K562 (cell line): ENCODE results near the gene ST3GAL3. TPM values are rescaled to one million over a fixed set of nuclear protein-coding genes. Genes with fewer than 3 reads are reported as not detected.

Source experiments
- ATAC-seq: fragments of 200-7000 bp; cut with Tn5 transposase; 3 replicates; pipeline ENCODE4 v1.9.1; 2020; ENCODE audit warnings: moderate library complexity
- BruUV-seq: library from RNA; stranded (reverse); fragments of 400-500 nt; replicated peaks from 2 replicates; lab custom pipeline; 2021; lab: Mats Ljungman, UMichigan
- CTCF ChIA-PET: fragments of 300-600 bp; formaldehyde crosslinking; extraction: SDS; loops from one replicate; lab custom pipeline; 2021; ENCODE audit warnings: low intra/inter-chr PET ratio; lab: Yijun Ruan, JAX
- POLR2A ChIA-PET: fragments of 300-600, 350-650 bp; sonication (Branson Sonifier 250); formaldehyde crosslinking; extraction: SDS; loops from one replicate; lab custom pipeline; 2021; ENCODE audit warnings: antibody characterized with exemption, inconsistent platforms; lab: Yijun Ruan, JAX
- DNase-seq, 4 experiments: peaks; one replicate each; pipeline versions ENCODE4 v3.0.0 to v3.0.0-alpha.2; 2011 to 2018; ENCODE audit warnings: low spot score in 3 of 4, mixed read lengths in 3 of 4; ENCODE audit errors: extremely low read depth in 1 of 4
- FAIRE-seq: peaks from 2 replicates; lab custom pipeline; 2011; peaks lifted over from hg19 to GRCh38; lab: Jason Lieb, UNC
- H2AFZ ChIP-seq: 2 replicates; pipeline ENCODE4 v1.6.0; 2011; ENCODE audit warnings: low read depth, low read length, control low read depth, inconsistent platforms
- H3K27ac ChIP-seq: fragments of 200-600 bp; 3 replicates; pipeline ENCODE4 v1.8.0; 2011; ENCODE audit warnings: low read depth, mild to moderate bottlenecking, control low read depth, inconsistent platforms, low read length, moderate library complexity, mixed read lengths; ENCODE audit errors: extremely low read depth
- H3K27me3 ChIP-seq, 2 experiments: fragments of 300-600 bp in 1 of 2; 2 replicates in 1 of 2; 3 replicates in 1 of 2; pipeline versions ENCODE4 v1.6.0 to v1.8.0; 2011; ENCODE audit warnings: inconsistent platforms in 2 of 2, low read length in 2 of 2, mild to moderate bottlenecking in 1 of 2, mixed read lengths in 1 of 2, moderate library complexity in 1 of 2; ENCODE audit not compliant: control insufficient read depth in 2 of 2, insufficient read depth in 2 of 2
- H3K36me3 ChIP-seq: fragments of 300-600 bp; 3 replicates; pipeline ENCODE4 v1.8.0; 2011; ENCODE audit warnings: mild to moderate bottlenecking, low read length, inconsistent platforms; ENCODE audit not compliant: control insufficient read depth, insufficient read depth
- H3K4me1 ChIP-seq, 2 experiments: fragments of 200-600 bp in 1 of 2; replicated peaks in 1 of 2; 2 replicates in 1 of 2; 3 replicates in 1 of 2; pipeline versions ENCODE4 v1.5.1 to v1.8.0; 2011; ENCODE audit warnings: inconsistent platforms in 2 of 2, low read length in 2 of 2, mild to moderate bottlenecking in 1 of 2, mixed read lengths in 1 of 2, moderate library complexity in 1 of 2; ENCODE audit not compliant: control insufficient read depth in 2 of 2, insufficient read depth in 2 of 2
- H3K4me2 ChIP-seq: 2 replicates; pipeline ENCODE4 v1.6.1; 2011; ENCODE audit warnings: low read length, control low read depth, inconsistent platforms, mixed read lengths; ENCODE audit not compliant: insufficient read depth
- H3K4me3 ChIP-seq: fragments of 200-600 bp; sonication (generic), shearing (Covaris generic); 2 replicates; pipeline ENCODE4 v1.5.1; 2016; ENCODE audit warnings: control low read depth, inconsistent platforms
- H3K79me2 ChIP-seq: fragments of 200-600 bp; 3 replicates; pipeline ENCODE4 v1.8.0; 2011; ENCODE audit warnings: low read length, inconsistent platforms; ENCODE audit not compliant: control insufficient read depth, insufficient read depth
- H3K9ac ChIP-seq, 2 experiments: 2 replicates each; pipeline versions ENCODE4 v1.6.0 to v1.6.1; 2011; ENCODE audit warnings: low read depth in 2 of 2, low read length in 2 of 2, control low read depth in 1 of 2, inconsistent platforms in 1 of 2, mild to moderate bottlenecking in 1 of 2, mixed read lengths in 1 of 2; ENCODE audit not compliant: insufficient read depth in 1 of 2
- H3K9me1 ChIP-seq: one replicate; pipeline ENCODE4 v1.6.0; 2011; ENCODE audit warnings: inconsistent platforms, mild to moderate bottlenecking, low read length, moderate library complexity; ENCODE audit not compliant: control insufficient read depth, insufficient read depth
- H3K9me3 ChIP-seq: replicated peaks from 2 replicates; pipeline ENCODE4 v1.5.1; 2011; ENCODE audit warnings: low read depth, low read length, inconsistent platforms; ENCODE audit not compliant: control insufficient read depth, insufficient read depth
- H4K20me1 ChIP-seq: replicated peaks from 2 replicates; pipeline ENCODE4 v1.6.1; 2011; ENCODE audit warnings: low read length, inconsistent platforms, mixed read lengths; ENCODE audit not compliant: control insufficient read depth, insufficient read depth
- CEBPG ChIP-seq, 3 experiments: fragments of 200-800 bp in 1 of 3; sonication (Bioruptor generic) in 1 of 3; sonication (generic) in 1 of 3; formaldehyde crosslinking in 1 of 3; IDR thresholded peaks in 2 of 3; conservative IDR thresholded peaks in 1 of 3; 2 replicates each; pipeline versions ENCODE4 v1.6.1 to v1.8.0; 2016 to 2022; ENCODE audit warnings: missing compliant biosample characterization in 2 of 3, missing genetic modification characterization in 2 of 3, mild to moderate bottlenecking in 1 of 3, missing genetic modification reagents in 1 of 3
- COPS2 ChIP-seq: fragments of 450-650 bp; conservative IDR thresholded peaks from 2 replicates; pipeline ENCODE4 v1.6.1; 2016; ENCODE audit warnings: mild to moderate bottlenecking, moderate library complexity
- EHMT2 ChIP-seq: fragments of 450-650 bp; IDR thresholded peaks from 2 replicates; pipeline ENCODE4 v1.6.1; 2018; ENCODE audit warnings: antibody characterized with exemption
- MYNN ChIP-seq, 2 experiments: sonication (generic); formaldehyde crosslinking in 1 of 2; IDR thresholded peaks; 2 replicates each; pipeline versions ENCODE4 v1.5.0 to v1.6.1; 2016 to 2020; ENCODE audit warnings: antibody characterized with exemption in 1 of 2, missing genetic modification reagents in 1 of 2
- NFIC ChIP-seq: fragments of 450-650 bp; IDR thresholded peaks from 2 replicates; pipeline ENCODE4 v1.6.1; 2017; ENCODE audit warnings: mild to moderate bottlenecking, inconsistent platforms
- NRF1 ChIP-seq, 2 experiments: fragments of 450-650 bp; IDR thresholded peaks in 1 of 2; conservative IDR thresholded peaks in 1 of 2; 2 replicates each; pipeline ENCODE4 v1.6.1; 2014; ENCODE audit warnings: mild to moderate bottlenecking in 2 of 2
- RBM25 ChIP-seq: fragments of 200-400 bp; formaldehyde crosslinking; IDR thresholded peaks from 2 replicates; pipeline ENCODE4 v1.6.1; 2018; ENCODE audit warnings: low read length, low read depth, moderate library complexity; ENCODE audit not compliant: severe bottlenecking
- ZFP1 ChIP-seq: fragments of 450-650 bp; formaldehyde crosslinking; IDR thresholded peaks from 2 replicates; pipeline ENCODE4 v1.4.0; 2020; ENCODE audit warnings: mild to moderate bottlenecking, mixed read lengths
- ZNF134 ChIP-seq: fragments of 250-450 bp; sonication (Bioruptor Pico); conservative IDR thresholded peaks from 2 replicates; pipeline ENCODE4 v1.4.0; 2020
- ZNF766 ChIP-seq: fragments of 200-800 bp; sonication (Bioruptor generic); conservative IDR thresholded peaks from 2 replicates; pipeline ENCODE4 v1.6.1; 2016; ENCODE audit warnings: missing genetic modification characterization, missing compliant biosample characterization
- WGBS: fragments of 100-300 bp; shearing (Covaris generic); methylation state at CpG from one replicate; pipeline ENCODE4 v1.1.6; 2016; ENCODE audit warnings: low coverage, mixed read lengths; ENCODE audit not compliant: insufficient coverage; ENCODE audit errors: missing lambda C conversion rate; 5-methylcytosine and 5-hydroxymethylcytosine counted together
- in situ Hi-C: fragments of 300-500 bp; cut with MboI; formaldehyde crosslinking; loops from 4 replicates; pipeline ENCODE4 v1.15.0; 2018; ENCODE audit warnings: inconsistent platforms, mixed read lengths
- intact Hi-C: fragments of 100-400 bp; cut with micrococcal nuclease; formaldehyde crosslinking; loops from 2 replicates; pipeline ENCODE4 v1.14.2; 2022
- polyA plus RNA-seq, 8 experiments: library from polyadenylated mRNA; depleted of rRNA in 4 of 8; stranded (reverse) in 5 of 8; unstranded in 3 of 8; fragments of >200 nt; fragmentation: Nextera tagmentation in 2 of 8; fragmentation: Illumina TruSeq in 1 of 8; extraction: Ambion mirVana in 2 of 8; extraction: Trizol in 1 of 8; gene quantifications; 2 replicates each; pipeline versions ENCODE4 v1.2.1 to v1.2.3, GENCODE V29; 2011 to 2014; ENCODE audit warnings: inconsistent platforms in 1 of 8, missing spikeins in 1 of 8
- total RNA-seq, 7 experiments: library from RNA; depleted of rRNA in 6 of 7; stranded (reverse); fragments of >200 nt in 6 of 7; fragmentation: Illumina TruSeq in 2 of 7; extraction: Trizol in 2 of 7; gene quantifications; 2 replicates each; pipeline versions ENCODE4 v1.2.1 to v1.2.3, GENCODE V29; 2011 to 2021; ENCODE audit warnings: low replicate concordance in 1 of 7
- TF ChIP-seq, protein P1 (sequence below): sonication (generic); formaldehyde crosslinking; IDR thresholded peaks from 2 replicates; pipeline ENCODE4 v1.9.0; 2022; ENCODE audit warnings: mild to moderate bottlenecking, missing genetic modification reagents

The ST3GAL3 gene
- total and polyA plus RNA-seq, 9 of the 15 experiments (the other 6 are each of a cell fraction or from before 2014, with no cell fraction given): 1.2 to 18.9 (median 11.0) TPM

DNA sequence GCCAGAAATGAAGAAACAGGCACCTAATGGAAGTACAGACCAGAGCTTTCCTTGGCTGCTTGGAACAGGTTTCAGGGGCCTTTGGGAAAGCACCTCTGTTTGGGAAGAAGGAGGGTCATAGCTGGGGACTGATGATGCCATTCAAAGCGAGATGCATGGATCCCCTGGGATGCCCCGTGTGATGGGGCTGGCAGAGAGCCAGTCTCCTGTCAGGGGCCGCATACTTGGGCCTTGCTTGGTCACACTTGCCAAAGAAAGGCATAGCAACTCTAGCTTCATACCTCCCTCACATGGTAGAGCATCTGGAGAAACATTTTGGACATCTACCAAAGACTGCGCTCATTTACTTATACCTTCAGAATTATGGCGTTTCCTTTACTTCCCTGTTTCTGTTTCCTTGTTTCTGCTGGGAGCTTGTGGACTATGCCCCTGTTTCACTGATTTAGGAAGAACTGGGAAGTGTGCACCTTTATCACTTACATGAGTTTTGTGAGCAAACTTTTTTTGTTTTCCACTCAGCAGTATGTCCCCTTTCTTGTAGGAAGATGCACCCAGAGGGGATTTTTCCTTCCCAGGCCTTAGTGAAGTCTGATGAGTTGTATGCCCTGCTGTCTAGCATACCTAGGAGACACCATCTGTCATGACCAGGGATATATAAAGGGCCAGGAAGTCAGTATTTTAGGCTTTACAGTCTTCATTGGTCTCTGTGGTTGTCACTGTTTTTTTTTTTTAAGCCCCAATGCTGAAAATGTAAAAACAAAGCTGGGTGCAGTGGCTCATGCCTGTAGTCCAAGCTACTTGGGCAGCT, 19.8 kb upstream of the ST3GAL3 start:
- DNase-seq (no peak), FAIRE-seq (no peak), ATAC-seq (no peak)
- Histone ChIP-seq H3K4me2 (no peak overlapping the region), H3K9me3 (no peaks in the 10 kb centered on the region), H3K27me3 (no peaks in the 10 kb centered on the region), H3K36me3 (peaks cover 90% of the 10 kb centered on the region), H3K9me1 (no peaks in the 10 kb centered on the region), H4K20me1 (0 out of 2 replicates have a peak, but pooled peaks cover 4% of the 10 kb centered on the region), H3K79me2 (no peaks in the 10 kb centered on the region), H3K9ac (no peak overlapping the region; a peak in 1 of 4 replicates), H3K4me3 (no peak overlapping the region), H2AFZ (no peak overlapping the region), H3K27ac (no peak overlapping the region), H3K4me1 (no peaks in the 10 kb centered on the region; a peak in 1 of 5 replicates)
- intact Hi-C loops (no loop called here), in situ Hi-C loops (no loop called here)
- CTCF ChIA-PET: no interaction called here
- POLR2A ChIA-PET: interaction anchor here (0.6 to 2.9 kb wide), 6 partner anchors 8 to 614 kb away, joined by 3 to 11 read pairs (median 3); partner anchors contain the start of gene ST3GAL3
- TF ChIP-seq ZNF766 (CRISPR knock-in tag): no peak
- TF ChIP-seq NFIC: 0 out of 2 replicates have a peak, but pooled peaks have one; percentile 24
- no TSS peak for BruUV-seq
- 80% methylated on average over 5 of the region's 5 CpGs for WGBS

DNA sequence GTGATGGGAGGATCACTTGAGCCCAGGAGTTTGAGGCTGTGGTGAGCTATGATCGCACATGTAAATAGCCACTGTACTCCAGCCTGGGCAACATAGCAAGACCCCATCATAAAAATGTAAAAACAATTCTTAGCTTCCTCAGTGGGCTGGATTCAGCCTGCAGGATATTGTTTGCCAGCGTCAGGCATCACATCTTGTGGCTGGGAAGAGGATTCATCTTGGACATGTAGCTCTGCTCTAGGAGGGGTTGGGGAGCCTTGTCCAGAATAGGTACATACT, 19.3 kb upstream of the ST3GAL3 start:
- Histone ChIP-seq H3K36me3 (peaks cover 90% of the 10 kb centered on the region), H3K4me2 (no peak overlapping the region), H3K27ac (no peak overlapping the region), H3K79me2 (no peaks in the 10 kb centered on the region), H3K4me3 (no peak overlapping the region), H2AFZ (no peak overlapping the region), H4K20me1 (0 out of 2 replicates have a peak, but pooled peaks cover 4% of the 10 kb centered on the region), H3K9ac (no peak overlapping the region), H3K9me3 (no peaks in the 10 kb centered on the region), H3K4me1 (no peaks in the 10 kb centered on the region; a peak in 1 of 5 replicates), H3K9me1 (no peaks in the 10 kb centered on the region), H3K27me3 (no peaks in the 10 kb centered on the region)
- DNase-seq (no peak), FAIRE-seq (peak; percentile 70), ATAC-seq (no peak)
- intact Hi-C loops: no loop called here
- ChIA-PET POLR2A (interaction anchor here (0.6 to 2.9 kb wide), 6 partner anchors 9 to 70 kb away, joined by 3 to 11 read pairs (median 4); partner anchors contain the start of gene ST3GAL3), CTCF (no interaction called here)
- WGBS: 82% methylated on average over 2 of the region's 2 CpGs
- in situ Hi-C loops: no loop called here
- BruUV-seq: no TSS peak
- TF ChIP-seq ZFP1 (CRISPR knock-in tag) (no peak), MYNN (IDR thresholded peaks at IDR 0.05) (no peak), MYNN (CRISPR knock-in tag; IDR thresholded peaks at IDR 0.05) (no peak), NRF1 (conservative IDR thresholded peaks at IDR 0.05 in 1 of 2, IDR thresholded peaks at IDR 0.05 in 1 of 2) (no peak), COPS2 (no peak), ZNF134 (no peak), EHMT2 (no peak), CEBPG (CRISPR knock-in tag; IDR thresholded peaks at IDR 0.05) (no peak), CEBPG (tag; conservative IDR thresholded peaks at IDR 0.05 in 1 of 2, IDR thresholded peaks at IDR 0.05 in 1 of 2) (no peak), RBM25 (peak; percentile 13)
- TF ChIP-seq, protein P1, sequence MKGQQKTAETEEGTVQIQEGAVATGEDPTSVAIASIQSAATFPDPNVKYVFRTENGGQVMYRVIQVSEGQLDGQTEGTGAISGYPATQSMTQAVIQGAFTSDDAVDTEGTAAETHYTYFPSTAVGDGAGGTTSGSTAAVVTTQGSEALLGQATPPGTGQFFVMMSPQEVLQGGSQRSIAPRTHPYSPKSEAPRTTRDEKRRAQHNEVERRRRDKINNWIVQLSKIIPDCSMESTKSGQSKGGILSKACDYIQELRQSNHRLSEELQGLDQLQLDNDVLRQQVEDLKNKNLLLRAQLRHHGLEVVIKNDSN: no peak
